Smooth muscle cell (in vitro differentiated cells): ENCODE results near the gene CDYL. TPM values are rescaled to one million over a fixed set of nuclear protein-coding genes. Genes with fewer than 3 reads are reported as not detected.

ENCODE experiments used
- DNase-seq: peaks from one replicate; lab custom pipeline; 2025; ENCODE audit not compliant: unreplicated experiment; lab: John Stamatoyannopoulos, UW
- H2AFZ ChIP-seq: fragments of 200-600 bp; sonication (generic); 2 replicates; pipeline ENCODE4 v1.6.0; 2016; ENCODE audit warnings: antibody characterized with exemption, low read depth, mild to moderate bottlenecking
- H3F3A ChIP-seq: fragments of 200-600 bp; sonication (generic); 2 replicates; pipeline ENCODE4 v1.6.0; 2017; ENCODE audit warnings: antibody characterized with exemption, low read depth
- H3K27ac ChIP-seq: fragments of 200-600 bp; sonication (generic); 2 replicates; pipeline ENCODE4 v1.5.1; 2016; ENCODE audit warnings: low read depth, mild to moderate bottlenecking
- H3K27me3 ChIP-seq: fragments of 200-600 bp; sonication (generic); 2 replicates; pipeline ENCODE4 v1.6.1; 2016; ENCODE audit warnings: low read depth, mild to moderate bottlenecking
- H3K36me3 ChIP-seq: fragments of 200-600 bp; sonication (generic); 2 replicates; pipeline ENCODE4 v1.5.1; 2016; ENCODE audit warnings: low read depth
- H3K4me1 ChIP-seq: fragments of 200-600 bp; sonication (generic); 2 replicates; pipeline ENCODE4 v1.5.1; 2016; ENCODE audit warnings: low read depth
- H3K4me2 ChIP-seq: fragments of 200-600 bp; sonication (generic); 2 replicates; pipeline ENCODE4 v1.6.0; 2016; ENCODE audit warnings: mild to moderate bottlenecking
- H3K4me3 ChIP-seq: fragments of 200-600 bp; sonication (generic); 2 replicates; pipeline ENCODE4 v1.5.1; 2016; ENCODE audit warnings: mild to moderate bottlenecking
- H3K79me2 ChIP-seq: fragments of 200-600 bp; sonication (generic); 2 replicates; pipeline ENCODE4 v1.6.0; 2016; ENCODE audit warnings: low read depth, mild to moderate bottlenecking
- H3K9ac ChIP-seq: fragments of 200-600 bp; sonication (generic); 2 replicates; pipeline ENCODE4 v1.6.0; 2016; ENCODE audit warnings: low read depth
- H3K9me3 ChIP-seq: fragments of 200-600 bp; sonication (generic); replicated peaks from 2 replicates; pipeline ENCODE4 v1.5.1; 2016; ENCODE audit warnings: low read depth
- H4K20me1 ChIP-seq: fragments of 200-600 bp; sonication (generic); 2 replicates; pipeline ENCODE4 v1.6.0; 2016; ENCODE audit warnings: low read depth
- CTCF ChIP-seq: fragments of 200-600 bp; sonication (generic); IDR thresholded peaks from 2 replicates; pipeline ENCODE4 v1.5.1; 2017; ENCODE audit warnings: borderline replicate concordance, mild to moderate bottlenecking, antibody characterized with exemption; ENCODE audit not compliant: insufficient read depth, poor library complexity, severe bottlenecking
- WGBS: methylation state at CpG from one replicate; pipeline ENCODE4 v1.1.7; 2016; ENCODE audit warnings: low lambda C conversion rate; 5-methylcytosine and 5-hydroxymethylcytosine counted together
- polyA plus RNA-seq: library from polyadenylated mRNA; unstranded; fragments of >200 nt; fragmentation: Nextera tagmentation; extraction: Ambion mirVana; gene quantifications from 2 replicates; pipeline ENCODE4 v1.2.1, GENCODE V29; 2016
- total RNA-seq: library from RNA; depleted of rRNA; stranded (reverse); fragments of >200 nt; gene quantifications from 2 replicates; pipeline ENCODE4 v1.2.3, GENCODE V29; 2014

CDYL gene
- total and polyA plus RNA-seq, 2 experiments from 2014 or later = 28.7 to 34.5 TPM

GRCh38 chr6:4894049-4894448 lies 117.8 kb downstream of the CDYL start:
- H3K36me3 ChIP-seq = no peaks in the 10 kb centered on the region
- H3K4me2 ChIP-seq = no peak overlapping the region
- H3K4me3 ChIP-seq = no peak overlapping the region
- DNase-seq = no peak
- 97% methylated on average over 9 of the region's 9 CpGs for WGBS
- no peak overlapping the region for H2AFZ ChIP-seq
- H3K27ac ChIP-seq = no peak overlapping the region
- H3F3A ChIP-seq = peaks cover 6% of the 10 kb centered on the region
- peaks cover 59% of the 10 kb centered on the region for H3K79me2 ChIP-seq
- peaks cover 3% of the 10 kb centered on the region for H3K4me1 ChIP-seq
- H3K9me3 ChIP-seq = no peaks in the 10 kb centered on the region
- H3K27me3 ChIP-seq = no peaks in the 10 kb centered on the region
- H4K20me1 ChIP-seq = peaks cover 77% of the 10 kb centered on the region
- no peak overlapping the region for H3K9ac ChIP-seq
- TF ChIP-seq CTCF = no peak

- TF ChIP-seq CTCF = no peak
Measured at GRCh38 chr6:4895971-4896370, 119.8 kb downstream of the CDYL start.

GRCh38 chr6:4896401-4896800 lies 120.2 kb downstream of the CDYL start:
- no peak for TF ChIP-seq CTCF
- H4K20me1 ChIP-seq = peaks cover 66% of the 10 kb centered on the region
- 78% methylated on average over 8 of the region's 8 CpGs for WGBS
- peaks cover 3% of the 10 kb centered on the region for H3K4me1 ChIP-seq
- H3K4me3 ChIP-seq = no peak overlapping the region
- H3K9me3 ChIP-seq = no peaks in the 10 kb centered on the region
- H3F3A ChIP-seq = peaks cover 6% of the 10 kb centered on the region
- H3K9ac ChIP-seq = no peak overlapping the region
- peak overlapping the region; percentile 17 for H3K27ac ChIP-seq
- no peak overlapping the region for H3K4me2 ChIP-seq
- H3K79me2 ChIP-seq = peaks cover 57% of the 10 kb centered on the region
- no peaks in the 10 kb centered on the region for H3K27me3 ChIP-seq
- no peak overlapping the region for H2AFZ ChIP-seq
- no peaks in the 10 kb centered on the region for H3K36me3 ChIP-seq
- DNase-seq = no peak

More at GRCh38 chr6:4895971-4896370, 119.8 kb downstream of the CDYL start:
- H4K20me1 ChIP-seq = peaks cover 66% of the 10 kb centered on the region
- no peak overlapping the region for H3K4me3 ChIP-seq
- peaks cover 57% of the 10 kb centered on the region for H3K79me2 ChIP-seq
- H3F3A ChIP-seq = peaks cover 6% of the 10 kb centered on the region
- peaks cover 3% of the 10 kb centered on the region for H3K4me1 ChIP-seq
- WGBS = 74% methylated on average over 5 of the region's 5 CpGs
- no peak overlapping the region for H3K9ac ChIP-seq
- H3K9me3 ChIP-seq = no peaks in the 10 kb centered on the region
- DNase-seq = no peak
- H3K36me3 ChIP-seq = no peaks in the 10 kb centered on the region
- H3K4me2 ChIP-seq = no peak overlapping the region
- no peak overlapping the region for H2AFZ ChIP-seq
- H3K27me3 ChIP-seq = no peaks in the 10 kb centered on the region
- no peak overlapping the region for H3K27ac ChIP-seq

GRCh38 chr6:4899249-4900034 lies 123.2 kb downstream of the CDYL start:
- Histone ChIP-seq H3K27me3 (no peaks in the 10 kb centered on the region), H2AFZ (no peak overlapping the region), H3K4me3 (no peak overlapping the region), H3K79me2 (peaks cover 81% of the 10 kb centered on the region), H3F3A (peaks cover 6% of the 10 kb centered on the region), H3K4me2 (no peak overlapping the region), H3K9ac (no peak overlapping the region), H4K20me1 (peaks cover 63% of the 10 kb centered on the region), H3K36me3 (no peaks in the 10 kb centered on the region), H3K27ac (no peak overlapping the region), H3K9me3 (no peaks in the 10 kb centered on the region), H3K4me1 (peaks cover 3% of the 10 kb centered on the region)
- no peak for DNase-seq
- TF ChIP-seq CTCF = no peak
- WGBS = 96% methylated on average over 11 of the region's 11 CpGs
